ENCODE data around the gene MALT1.
A peak's percentile ranks its signal among the peaks of the same experiment; 100 is the strongest.

Gene MALT1

GRCh38 chr18:58666176-58666575 is 5.1 kb upstream of the MALT1 start:
- Mint-ChIP-seq H3K9me3 (no peaks in the 10 kb centered on the region), H3K4me1 (peaks cover 15% of the 10 kb centered on the region), H3K27me3 (ENCODE audit: low read depth) (peaks cover 3% of the 10 kb centered on the region), H3K4me3 (no peak overlapping the region), H3K36me3 (ENCODE audit: low read depth) (no peaks in the 10 kb centered on the region), H3K27ac (no peak overlapping the region)
- no peak for TF ChIP-seq CTCF (IDR thresholded peaks at IDR 0.05; ENCODE audit: unreplicated experiment in 3 of 3)

DNA sequence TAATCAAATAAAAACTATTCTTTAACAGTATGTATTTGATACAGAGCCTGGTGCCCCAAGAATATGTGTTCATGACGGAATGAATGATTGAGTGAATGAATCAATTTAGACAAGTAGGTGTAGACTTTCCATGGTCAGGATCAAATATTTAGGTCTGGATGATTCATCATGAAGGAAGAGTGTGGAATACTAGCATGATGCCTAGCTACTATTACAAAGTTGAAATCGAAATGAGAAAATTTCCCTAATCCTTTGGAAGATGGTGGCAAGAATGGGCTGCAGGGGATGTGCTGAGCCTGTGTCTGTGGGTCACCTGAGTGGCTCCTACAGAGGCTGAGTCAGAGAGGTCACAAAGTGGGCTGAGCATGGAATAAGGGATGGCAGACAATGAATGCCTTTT is 3.1 kb upstream of the MALT1 start:
- no peak for TF ChIP-seq CTCF (IDR thresholded peaks at IDR 0.05; ENCODE audit: unreplicated experiment in 3 of 3)
- Mint-ChIP-seq H3K36me3 (ENCODE audit: low read depth) (no peaks in the 10 kb centered on the region), H3K27ac (no peak overlapping the region), H3K4me3 (peak overlapping the region in 1 of 3 experiments; percentile 75), H3K4me1 (peaks cover 21% of the 10 kb centered on the region), H3K27me3 (ENCODE audit: low read depth) (peaks cover 3% of the 10 kb centered on the region), H3K9me3 (no peaks in the 10 kb centered on the region)

DNA sequence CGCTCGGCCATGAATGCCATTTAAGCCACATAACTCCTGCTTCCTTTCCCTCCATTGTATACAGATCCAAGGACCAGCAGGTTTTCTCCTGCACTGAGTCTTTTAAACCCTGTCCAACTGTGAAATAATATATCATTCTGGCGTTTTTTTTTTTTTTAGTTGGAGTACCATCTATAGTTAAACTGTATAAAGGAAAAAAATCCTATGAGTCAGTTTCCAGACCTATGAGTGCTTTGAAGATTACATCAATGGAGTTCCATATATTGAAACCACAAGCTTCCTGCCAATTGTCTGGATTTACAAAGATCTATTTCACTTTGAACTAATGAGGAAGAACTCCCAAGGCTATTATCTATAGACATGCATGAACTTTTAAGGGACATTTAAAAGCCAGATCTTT is 2.4 kb upstream of the MALT1 start:
- Mint-ChIP-seq H3K9me3 (no peaks in the 10 kb centered on the region), H3K36me3 (ENCODE audit: low read depth) (peaks cover 3% of the 10 kb centered on the region), H3K4me1 (peaks cover 25% of the 10 kb centered on the region), H3K27ac (no peak overlapping the region), H3K27me3 (ENCODE audit: low read depth) (peaks cover 3% of the 10 kb centered on the region), H3K4me3 (peak overlapping the region in 2 of 3 experiments; percentile 35 to 59)
- no peak for TF ChIP-seq CTCF (IDR thresholded peaks at IDR 0.05; ENCODE audit: unreplicated experiment in 3 of 3)

DNA sequence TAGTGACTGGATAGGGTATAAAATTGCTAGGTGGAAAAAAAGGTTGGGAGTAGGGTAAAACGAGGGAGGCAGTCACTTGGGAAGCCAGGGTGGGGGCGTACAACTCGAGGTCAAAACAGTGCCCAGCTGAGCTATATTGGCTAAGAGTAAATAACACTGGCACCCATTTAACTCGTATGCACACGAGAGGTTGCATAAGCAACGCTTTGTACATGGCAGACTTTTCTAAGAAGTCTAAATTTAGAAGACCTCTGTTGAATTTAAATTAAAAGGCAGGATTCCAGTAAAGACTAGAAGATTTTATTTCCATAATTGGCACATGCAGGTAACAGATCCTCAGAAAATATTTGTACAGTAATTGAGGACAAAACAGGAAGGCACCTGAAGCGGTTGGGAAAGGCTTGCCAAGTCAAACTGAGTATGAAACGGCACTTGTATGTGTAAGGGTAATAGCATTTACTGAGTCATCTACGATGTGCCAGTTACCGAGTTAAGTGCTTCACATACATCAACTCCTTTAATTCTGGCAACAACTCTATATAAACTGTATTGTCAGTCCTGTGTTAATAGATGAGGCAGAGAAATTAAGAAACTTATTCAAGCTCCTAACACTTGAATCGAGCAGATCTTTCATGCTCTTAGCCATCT is 1.4 kb upstream of the MALT1 start:
- Mint-ChIP-seq H3K27me3 (ENCODE audit: low read depth) (peaks cover 3% of the 10 kb centered on the region), H3K36me3 (ENCODE audit: low read depth) (peaks cover 9% of the 10 kb centered on the region), H3K4me1 (peaks cover 35% of the 10 kb centered on the region), H3K9me3 (no peaks in the 10 kb centered on the region), H3K4me3 (peak overlapping the region; percentile 91 to 96 (median 95)), H3K27ac (peak overlapping the region in 1 of 3 experiments; percentile 35)
- no peak for TF ChIP-seq CTCF (IDR thresholded peaks at IDR 0.05; ENCODE audit: unreplicated experiment in 3 of 3)

- no peak for TF ChIP-seq CTCF (IDR thresholded peaks at IDR 0.05; ENCODE audit: unreplicated experiment in 3 of 3)
- peaks cover 9% of the 10 kb centered on the region for H3K36me3 Mint-ChIP-seq (ENCODE audit: low read depth)
- peak overlapping the region; percentile 91 to 96 (median 95) for H3K4me3 Mint-ChIP-seq
- H3K4me1 Mint-ChIP-seq: peaks cover 36% of the 10 kb centered on the region
- no peaks in the 10 kb centered on the region for H3K9me3 Mint-ChIP-seq
- H3K27me3 Mint-ChIP-seq (ENCODE audit: low read depth): peaks cover 1% of the 10 kb centered on the region
- H3K27ac Mint-ChIP-seq: peak overlapping the region; percentile 67 to 88 (median 73)
These were observed 708 bp upstream of the MALT1 start for GRCh38 chr18:58670404-58671110.
